ENCODE results near the gene CDH4.

Gene CDH4

DNA sequence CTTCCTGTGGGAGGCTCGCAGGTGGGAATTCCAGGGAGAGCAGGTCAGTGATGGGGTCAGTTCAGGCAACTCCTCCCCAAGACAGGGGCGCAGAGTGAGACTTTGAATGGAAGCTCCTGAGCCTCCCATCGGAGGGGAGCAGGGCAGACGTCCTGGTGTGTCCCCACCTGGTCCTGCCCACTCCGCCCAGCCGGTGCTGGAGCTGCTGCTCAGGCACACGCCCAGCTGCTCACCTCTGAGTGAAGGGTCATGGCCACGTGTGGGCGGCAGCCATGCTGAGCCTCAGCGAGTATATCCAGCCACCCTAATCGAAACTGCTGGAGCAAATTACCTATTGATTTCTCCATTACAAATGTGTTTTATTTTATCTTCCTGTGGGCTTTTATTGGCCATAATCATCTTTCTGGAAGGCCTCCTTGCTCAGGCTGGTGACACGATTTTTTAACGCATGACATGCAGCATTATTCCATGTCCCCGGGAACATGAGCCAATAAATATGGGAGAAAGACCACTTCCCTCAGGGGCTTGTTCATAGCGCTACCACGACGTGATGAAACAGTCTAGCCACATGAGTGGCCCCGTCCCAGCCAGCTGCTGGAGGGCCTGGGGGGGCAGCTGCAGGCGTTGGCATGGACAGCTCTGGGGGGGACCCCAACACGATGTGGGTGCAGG lies 665.5 kb downstream of the CDH4 start:
- DNase-seq (ENCODE audit: low spot score) = no peak

DNA sequence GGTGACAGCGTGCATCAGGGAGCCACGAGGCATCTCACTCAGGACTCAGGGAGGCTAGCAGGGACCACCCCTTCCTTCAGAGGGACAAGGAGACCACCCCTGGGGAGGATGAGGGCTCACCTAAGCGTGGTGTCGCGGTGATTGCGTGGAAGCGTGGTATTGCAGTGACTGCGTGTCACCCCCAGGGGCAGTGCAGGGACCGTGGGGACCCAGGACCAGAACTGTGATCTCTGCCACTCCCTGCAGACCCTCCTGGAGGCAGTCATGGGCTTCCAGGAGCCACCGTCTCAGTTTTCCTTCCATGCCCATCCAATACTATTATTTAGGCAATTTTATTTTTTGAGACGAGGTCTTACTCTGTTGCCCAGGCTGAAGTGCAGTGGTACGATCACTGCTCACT lies 666.5 kb downstream of the CDH4 start:
- no peak for DNase-seq (ENCODE audit: low spot score)

DNA sequence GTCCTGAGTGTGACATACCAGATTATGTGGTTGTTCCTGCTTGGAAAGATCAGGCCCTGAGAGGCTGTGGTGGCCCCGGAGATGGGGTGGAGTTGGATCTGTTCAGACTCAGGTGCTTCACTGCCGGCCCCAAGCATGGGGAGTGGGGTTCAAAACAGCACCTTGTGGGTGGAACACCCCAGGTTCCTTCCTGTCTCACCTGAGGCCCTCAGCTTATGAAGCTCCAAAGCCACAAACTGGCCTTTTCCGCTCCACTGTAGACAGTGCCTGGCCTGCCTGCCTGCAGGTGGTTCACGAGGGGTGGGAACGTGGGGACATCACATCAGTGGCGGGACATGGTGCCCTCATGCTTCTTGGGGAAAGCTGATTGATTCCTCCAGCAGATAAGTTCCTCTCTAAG lies 667.2 kb downstream of the CDH4 start:
- DNase-seq (ENCODE audit: low spot score) = no peak

DNA sequence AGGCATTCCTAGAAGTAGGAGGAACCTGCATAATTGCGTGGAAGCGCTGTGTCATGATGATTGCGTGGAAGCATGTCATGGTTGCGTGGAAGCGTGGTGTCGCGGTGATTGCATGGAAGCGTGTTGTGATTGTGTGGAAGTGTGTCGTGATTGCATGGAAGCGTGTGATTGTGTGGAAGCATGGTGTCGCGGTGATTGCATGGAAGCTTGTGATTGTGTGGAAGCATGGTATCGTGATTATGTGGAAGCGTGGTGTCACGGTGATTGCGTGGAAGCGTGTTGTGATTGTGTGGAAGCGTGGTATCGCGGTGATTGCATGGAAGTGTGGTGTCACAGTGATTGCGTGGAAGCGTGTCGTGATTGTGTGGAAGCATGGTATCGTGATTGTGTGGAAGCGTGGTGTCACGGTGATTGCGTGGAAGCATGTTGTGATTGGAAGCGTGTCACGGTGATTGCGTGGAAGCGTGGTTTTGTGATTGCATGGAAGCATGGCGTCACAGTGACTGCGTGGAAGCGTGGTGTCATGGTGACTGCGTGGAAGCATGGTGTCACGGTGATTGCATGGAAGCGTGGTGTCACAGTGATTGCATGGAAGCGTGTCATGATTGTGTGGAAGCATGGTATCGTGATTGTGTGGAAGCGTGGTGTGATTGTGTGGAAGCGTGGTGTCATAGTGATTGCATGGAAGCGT lies 667.8 kb downstream of the CDH4 start:
- DNase-seq (ENCODE audit: low spot score) = no peak

DNA sequence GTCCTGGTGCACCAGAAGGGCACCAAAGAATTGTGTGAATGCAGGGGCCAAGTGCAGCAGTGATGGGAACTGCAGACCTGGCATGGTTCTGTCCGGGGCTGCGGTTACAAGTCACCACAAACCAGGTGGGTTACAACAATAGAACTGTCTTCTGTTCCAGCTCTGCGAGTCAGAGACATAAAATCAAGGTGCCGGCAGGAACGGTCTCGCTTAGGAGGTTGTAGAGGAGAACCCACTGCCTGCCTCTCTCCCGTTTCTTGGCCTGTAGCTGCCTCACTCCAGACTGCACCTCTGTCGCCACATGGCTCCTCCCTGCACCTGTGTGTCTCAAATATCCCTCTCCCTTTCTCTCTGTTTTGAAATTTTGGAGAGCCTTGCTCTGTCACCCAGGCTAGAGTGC lies 670.4 kb downstream of the CDH4 start:
- DNase-seq (ENCODE audit: low spot score) = no peak

DNA sequence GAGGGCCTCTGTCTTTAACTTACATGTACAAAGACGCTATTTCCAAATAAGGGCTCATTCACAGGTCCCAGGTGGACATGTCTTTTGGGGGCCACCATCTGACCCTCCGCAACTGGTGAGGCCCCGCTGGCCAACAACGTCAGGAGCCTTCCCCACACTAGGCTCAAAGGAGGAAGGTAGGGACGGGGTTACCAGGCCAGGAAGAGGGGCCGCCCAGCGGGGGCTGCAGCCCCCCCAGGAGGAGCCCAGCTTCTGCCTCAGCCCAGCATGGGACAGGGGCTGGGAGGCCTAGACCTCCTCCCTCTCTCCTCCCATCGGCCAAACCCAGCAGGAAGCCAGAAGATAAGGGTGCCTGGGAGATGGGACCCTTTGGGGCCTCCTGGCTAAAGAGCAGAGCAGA lies 670.9 kb downstream of the CDH4 start:
- DNase-seq (ENCODE audit: low spot score) = no peak

DNA sequence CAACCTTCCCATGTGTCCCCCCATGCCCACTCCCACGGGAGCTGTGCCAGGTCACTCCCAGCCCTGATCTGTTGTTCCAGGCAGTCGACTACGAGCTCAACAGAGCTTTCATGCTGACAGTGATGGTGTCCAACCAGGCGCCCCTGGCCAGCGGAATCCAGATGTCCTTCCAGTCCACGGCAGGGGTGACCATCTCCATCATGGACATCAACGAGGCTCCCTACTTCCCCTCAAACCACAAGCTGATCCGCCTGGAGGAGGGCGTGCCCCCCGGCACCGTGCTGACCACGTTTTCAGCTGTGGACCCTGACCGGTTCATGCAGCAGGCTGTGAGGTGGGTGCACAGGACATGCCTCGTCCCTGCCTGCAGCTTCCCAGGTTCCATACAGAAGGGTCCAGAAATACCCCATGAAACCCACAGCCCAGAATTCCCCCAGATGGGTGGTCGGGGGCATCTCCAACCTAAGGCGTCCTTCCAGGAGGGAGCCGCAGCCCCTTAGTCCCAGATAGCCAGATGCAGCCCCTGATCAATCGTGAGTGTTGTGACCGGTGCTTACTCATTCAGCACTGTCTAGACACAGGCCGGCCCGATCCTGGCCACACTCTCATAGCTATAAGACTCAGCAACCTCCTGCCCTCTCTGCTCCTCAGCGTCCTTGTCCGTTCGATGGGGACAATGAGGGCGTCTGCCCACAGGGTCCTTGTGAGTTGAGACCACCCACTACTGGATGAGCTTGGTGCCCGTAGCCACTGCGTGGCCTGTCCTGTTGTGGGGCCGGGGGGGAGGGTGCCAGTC lies 671.5 kb downstream of the CDH4 start:
- no peak for DNase-seq (ENCODE audit: low spot score)

DNA sequence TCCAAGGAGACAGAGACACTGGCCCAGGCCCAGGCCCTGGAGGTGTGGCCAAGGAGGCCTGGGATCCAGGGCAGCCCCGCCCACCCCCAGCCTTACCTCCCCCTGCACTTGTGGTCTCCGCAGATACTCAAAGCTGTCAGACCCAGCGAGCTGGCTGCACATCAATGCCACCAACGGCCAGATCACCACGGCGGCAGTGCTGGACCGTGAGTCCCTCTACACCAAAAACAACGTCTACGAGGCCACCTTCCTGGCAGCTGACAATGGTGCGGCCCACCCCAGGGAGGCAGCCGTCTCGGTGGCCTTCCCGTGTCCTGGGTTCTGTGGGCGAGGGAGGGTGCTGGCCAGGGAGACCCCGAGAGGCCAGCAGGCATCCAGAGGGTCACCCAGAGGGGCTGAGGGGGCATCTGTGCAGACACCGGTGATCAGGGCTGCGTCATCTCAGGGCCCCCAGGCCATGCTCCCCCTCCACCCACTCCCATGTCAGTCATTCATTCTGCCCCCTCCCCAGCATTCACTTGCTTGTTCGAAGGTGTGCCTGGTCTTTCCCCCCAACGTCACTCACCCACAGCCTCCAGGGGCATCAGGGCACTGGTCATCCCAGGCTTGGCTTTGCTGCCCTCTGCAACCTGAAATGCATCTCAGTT lies 672.3 kb downstream of the CDH4 start:
- no peak for DNase-seq (ENCODE audit: low spot score)

DNA sequence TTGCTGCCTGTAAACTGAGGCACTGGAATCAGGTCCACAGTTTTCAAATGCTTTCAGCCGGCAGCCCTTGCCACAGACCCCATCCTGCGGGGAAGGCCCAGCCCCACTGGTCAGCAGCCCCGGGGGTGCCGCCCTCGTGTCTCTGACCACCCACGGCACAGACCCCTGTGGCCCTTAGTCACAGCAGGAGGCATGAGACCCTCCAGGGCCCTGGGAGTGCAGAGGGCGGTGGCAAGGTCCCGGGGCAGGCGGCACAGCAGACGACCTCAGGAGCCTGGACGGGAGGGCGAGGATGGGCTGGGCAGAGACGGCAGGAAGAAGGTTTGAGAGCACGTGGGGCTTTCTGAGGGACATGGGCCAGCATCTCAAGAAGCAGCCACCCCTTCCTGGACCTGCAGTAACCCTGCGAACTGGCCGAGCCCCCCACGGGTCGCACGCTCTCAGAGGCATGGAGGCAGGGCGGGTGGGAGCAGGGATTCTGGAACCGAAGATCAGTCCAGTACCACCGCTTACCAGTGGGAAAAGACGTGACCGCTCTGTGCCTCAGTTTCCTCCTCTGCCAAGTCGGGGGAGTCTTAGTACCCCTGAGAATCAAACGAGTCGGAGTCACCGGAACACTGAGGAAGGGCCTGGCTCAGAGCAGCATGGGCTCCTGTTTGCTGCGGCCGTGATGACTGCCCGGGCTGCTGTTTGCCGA lies 672.9 kb downstream of the CDH4 start:
- no peak for DNase-seq (ENCODE audit: low spot score)

DNA sequence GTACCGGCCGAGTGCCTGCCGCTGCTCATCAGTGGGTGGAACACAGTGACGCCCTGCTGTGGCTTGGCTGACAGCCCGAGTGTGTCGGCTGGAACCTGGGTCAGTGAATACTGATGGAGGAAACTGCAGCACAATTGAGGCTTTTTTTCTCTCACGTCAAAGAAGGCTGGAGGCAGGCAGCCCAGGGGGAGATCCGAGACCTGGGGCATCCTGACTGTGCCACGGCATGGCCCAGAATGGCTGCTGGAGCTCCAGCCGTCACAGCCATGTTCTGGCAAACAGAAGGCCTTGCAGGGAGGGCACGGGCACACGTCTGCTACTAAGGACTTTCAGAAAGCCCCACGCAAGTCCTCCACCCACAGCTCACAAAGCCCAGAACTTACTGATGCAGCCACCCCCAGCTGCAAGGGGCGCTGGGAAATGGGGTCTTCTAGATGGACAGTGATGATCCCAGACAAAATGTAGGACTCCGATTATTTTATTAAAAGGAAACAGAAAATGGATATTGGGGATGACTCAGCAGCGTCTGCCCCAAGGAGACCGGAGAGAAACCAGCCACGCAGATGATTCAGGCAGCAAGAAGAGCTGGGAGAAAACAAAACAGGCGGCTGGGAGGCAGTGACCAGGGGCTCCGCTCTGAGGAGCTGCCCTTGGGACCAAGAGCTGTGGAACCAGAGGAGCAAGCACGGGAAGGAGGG lies 673.6 kb downstream of the CDH4 start:
- peak; percentile 62 for DNase-seq (ENCODE audit: low spot score)

DNA sequence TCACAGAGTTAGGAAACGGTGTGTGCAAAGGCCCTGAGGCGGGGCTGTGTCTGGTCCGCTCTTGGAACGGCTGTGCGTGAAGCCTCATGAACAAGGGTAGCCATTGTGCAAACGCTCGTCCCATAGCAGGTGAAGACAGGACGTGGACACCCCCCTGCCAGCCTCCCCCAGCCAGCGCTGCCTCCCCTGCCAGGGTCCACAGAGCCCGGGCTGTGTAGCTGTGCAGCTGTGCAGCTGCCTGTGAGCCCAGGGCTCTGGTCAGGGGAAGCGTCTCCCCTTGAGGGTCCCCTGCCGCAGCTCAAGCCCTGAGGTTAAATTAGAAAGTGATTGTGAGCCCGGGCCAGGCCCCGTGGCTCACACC lies 674.2 kb downstream of the CDH4 start:
- DNase-seq (ENCODE audit: low spot score) = no peak

DNA sequence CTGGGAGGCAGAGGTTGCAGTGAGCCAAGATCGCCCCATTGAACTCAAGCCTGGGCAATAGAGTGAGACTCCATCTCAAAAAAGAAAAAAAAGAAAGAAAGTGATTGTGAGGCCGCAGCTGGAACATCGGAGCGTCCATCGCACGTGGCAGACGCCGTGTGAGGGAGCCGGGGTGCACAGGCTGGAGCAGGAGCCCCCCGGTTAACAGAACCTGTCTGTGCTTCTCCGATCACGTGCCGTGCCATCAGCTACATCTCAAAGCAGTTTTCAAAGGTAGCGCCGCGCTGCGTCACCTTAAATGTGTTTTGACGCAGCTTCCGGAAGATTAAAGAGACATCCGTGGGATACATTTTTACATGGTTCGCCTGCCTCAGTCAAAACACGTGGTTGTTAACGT lies 674.7 kb downstream of the CDH4 start:
- no peak for DNase-seq (ENCODE audit: low spot score)

DNA sequence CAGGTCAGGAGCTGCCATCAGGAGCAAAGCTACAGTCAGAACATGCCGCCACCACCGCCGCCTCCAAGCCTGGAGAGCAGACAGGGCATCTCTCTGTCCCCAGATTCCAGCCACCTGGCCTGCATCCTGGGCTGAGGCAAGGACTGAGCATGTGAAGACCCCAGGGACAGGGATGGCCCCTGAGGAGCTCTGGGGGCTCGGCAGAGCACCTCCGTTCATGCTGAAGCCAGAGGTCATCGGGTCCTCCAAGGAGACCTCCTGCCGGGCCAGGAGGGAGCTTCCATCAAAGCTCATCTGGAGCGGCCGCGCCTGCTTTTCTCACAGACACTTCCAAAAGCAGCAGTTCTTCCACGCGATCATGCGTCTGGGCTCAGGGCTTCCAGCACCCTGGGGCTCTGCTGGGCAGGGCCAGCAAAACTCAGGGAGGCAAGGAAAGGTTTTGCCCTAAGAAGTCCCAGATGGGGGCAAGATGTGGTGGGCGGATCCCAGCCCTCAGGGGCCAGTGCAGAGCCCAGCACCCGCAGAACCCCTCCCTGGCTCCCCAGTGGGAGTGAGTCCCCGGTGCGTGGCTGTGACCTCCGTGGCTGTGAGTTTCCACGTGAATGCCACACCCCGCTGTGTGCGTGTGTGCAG lies 675.2 kb downstream of the CDH4 start:
- no peak for DNase-seq (ENCODE audit: low spot score)

DNA sequence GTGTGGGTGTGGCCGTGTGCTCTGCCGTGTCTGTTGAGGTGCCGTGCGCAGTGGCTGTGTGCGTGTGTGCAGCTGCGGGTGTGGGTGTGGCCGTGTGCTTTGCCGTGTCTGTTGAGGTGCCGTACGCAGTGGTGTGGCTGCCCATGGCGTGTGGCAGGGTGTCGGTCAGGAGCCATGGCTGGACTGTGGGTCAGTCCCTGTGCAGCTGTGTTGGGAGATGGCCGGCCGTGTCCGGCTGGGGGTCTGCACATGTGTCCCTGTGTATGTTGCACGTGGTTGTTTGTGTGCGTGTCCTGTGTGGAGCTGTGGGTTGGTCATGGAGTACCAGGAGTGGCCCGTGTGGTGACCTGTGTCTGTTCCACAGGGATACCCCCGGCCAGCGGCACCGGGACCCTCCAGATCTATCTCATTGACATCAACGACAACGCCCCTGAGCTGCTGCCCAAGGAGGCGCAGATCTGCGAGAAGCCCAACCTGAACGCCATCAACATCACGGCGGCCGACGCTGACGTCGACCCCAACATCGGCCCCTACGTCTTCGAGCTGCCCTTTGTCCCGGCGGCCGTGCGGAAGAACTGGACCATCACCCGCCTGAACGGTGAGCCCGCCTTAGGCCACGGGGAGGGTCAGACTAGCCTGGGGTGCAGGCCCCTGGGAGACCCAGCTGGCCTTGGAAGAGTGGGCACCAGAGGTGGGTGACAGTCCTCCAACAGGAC lies 675.9 kb downstream of the CDH4 start:
- no peak for DNase-seq (ENCODE audit: low spot score)

DNA sequence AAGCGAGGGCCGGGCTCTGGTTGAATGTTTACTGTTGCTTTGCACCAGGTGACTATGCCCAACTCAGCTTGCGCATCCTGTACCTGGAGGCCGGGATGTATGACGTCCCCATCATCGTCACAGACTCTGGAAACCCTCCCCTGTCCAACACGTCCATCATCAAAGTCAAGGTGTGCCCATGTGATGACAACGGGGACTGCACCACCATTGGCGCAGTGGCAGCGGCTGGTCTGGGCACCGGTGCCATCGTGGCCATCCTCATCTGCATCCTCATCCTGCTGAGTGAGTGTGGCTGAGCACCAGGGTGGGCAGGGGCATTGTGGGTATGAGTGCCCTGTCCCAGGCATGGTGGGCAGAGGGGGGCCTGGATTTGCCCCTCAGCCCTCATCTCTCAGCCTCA lies 677.5 kb downstream of the CDH4 start:
- no peak for DNase-seq (ENCODE audit: low spot score)

DNA sequence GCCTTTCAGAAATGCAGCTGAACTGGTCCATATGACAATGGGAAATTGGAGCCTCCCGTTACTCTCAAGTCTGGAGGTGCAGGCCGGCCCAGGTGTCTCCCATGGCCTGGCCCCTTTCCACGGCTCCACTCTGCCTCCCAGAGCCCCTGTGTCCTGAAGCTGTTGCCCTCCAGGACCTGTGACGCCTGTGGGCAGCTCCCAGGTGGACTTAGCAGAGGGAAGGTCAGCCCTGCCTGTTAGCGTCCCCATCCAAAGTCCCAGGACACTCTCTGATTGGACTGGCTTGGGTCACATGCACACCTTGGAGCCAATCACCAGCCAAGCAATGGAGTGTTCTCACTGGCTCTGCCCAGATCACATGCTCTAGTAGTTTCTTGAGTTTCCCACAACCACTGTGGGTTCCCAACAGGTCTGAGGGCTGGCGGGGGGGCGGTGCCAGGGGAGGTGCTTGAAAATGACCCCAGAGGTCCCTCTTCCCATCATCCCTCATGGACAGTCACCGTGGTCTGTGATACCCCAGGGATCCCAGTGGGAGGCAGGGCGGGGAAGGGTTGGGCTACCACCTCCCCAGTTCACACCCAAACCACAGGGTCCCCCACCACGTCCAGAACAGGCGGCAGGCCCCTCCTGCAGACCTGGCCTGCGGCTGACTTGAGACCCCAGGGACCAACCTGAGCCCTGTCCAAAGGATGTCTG lies 678.1 kb downstream of the CDH4 start:
- no peak for DNase-seq (ENCODE audit: low spot score)

DNA sequence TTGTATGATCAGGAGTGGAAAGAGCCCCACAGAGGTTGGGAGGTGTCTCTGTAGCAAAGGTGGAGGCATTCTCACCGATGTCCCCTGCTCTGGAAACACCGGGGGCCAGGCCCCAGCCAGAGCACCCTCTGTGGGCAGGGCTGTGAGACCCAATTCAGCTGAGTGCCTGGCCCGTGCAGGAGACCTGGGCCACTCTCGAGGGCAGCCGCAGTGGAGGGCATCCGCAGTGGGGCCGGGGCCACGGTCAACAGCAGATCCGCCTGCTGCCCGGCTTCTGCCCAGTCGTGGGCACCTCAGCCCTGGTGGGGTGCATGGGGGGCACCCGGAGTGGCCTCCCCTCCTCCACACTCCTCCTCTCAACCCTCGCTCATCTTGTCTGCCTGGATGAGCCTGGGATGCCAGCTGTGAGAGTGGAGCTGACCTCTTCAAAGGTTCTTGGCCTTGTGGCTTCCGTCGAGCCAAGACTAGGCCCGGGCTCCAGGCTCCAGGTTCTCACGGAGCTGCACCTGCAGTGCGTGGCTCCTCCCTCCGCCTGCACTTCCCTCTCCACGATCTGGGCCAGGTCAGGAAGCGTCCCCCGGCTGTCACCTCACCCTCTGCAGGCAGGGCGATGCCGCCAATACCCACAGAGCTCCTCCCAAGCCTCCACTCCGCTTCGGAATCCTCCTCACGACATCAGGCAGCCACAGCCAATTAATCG lies 678.9 kb downstream of the CDH4 start:
- DNase-seq (ENCODE audit: low spot score) = no peak

DNA sequence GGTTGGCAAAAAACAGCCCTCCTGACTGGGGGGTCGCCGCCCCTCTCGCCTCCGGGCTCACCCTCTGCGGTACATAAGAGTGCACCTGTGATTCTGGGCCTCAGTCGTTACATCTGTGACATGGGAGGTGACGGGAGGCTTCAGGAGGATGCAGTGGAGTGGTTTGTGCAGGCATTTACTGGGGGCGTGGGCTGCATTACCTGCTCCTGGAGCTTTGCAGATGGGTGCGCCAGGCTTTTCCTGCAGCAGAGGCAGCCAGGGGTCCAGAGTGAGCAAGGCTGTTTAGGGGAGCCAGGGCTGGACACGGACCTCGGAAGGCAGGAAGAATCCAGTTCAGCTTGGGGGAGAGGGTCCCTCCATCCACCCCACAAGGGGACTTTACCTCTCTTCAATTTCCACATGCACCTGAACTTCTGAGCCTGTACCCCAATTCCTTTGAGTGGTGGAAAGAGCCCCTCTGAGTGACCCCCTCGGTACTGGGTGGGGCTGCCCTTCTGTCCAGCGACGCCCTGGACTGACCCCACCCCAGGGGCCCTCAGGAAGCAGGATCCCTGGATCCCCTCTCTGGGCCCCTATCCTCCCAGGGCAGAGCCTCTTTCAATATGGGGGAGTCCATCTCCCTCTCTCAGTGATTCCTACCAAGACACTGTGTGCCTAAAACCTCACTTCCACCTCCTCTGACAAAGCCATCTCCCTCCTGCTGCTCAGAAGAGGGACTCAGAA lies 679.6 kb downstream of the CDH4 start:
- DNase-seq (ENCODE audit: low spot score) = no peak

DNA sequence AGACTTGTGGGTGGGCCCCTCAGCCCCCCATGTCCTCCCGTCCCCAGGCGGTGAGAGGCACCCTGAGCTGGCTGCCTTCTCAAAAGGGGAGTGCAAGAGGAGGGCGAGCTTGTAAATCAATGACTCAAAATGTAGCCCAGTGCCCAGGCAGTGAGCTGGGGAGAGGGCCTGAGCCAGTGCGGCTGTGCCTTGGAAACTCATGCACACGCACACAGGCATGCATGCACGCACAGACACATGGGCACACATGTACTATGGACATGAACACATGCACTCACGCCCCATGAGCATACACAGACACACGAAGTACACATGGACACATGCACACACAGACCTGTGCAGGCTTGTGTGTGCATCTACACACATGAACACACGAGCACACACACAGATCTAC lies 680.1 kb downstream of the CDH4 start:
- DNase-seq (ENCODE audit: low spot score) = no peak
